Endometrium (tissue), 2 donors: ENCODE measurements around the gene VEPH1.

Source experiments
- FAIRE-seq: peaks from 2 replicates; lab custom pipeline; 2012; peaks lifted over from hg19 to GRCh38; lab: Jason Lieb, UNC
- donor health status: control.
- donor health status: control.

The VEPH1 gene

GRCh38 chr3:157429708-157430107, 73.5 kb downstream of the VEPH1 start:
- FAIRE-seq, result no peak

- no peak for FAIRE-seq
Observed at GRCh38 chr3:157428853-157429252, 74.4 kb downstream of the VEPH1 start.

- FAIRE-seq, result no peak
Observed at GRCh38 chr3:157427901-157428300, 75.3 kb downstream of the VEPH1 start.

GRCh38 chr3:157423337-157423736, 79.9 kb downstream of the VEPH1 start:
- no peak for FAIRE-seq

GRCh38 chr3:157420606-157421130, 82.5 kb downstream of the VEPH1 start:
- no peak for FAIRE-seq

- no peak for FAIRE-seq
Observed at GRCh38 chr3:157418104-157418503, 85.1 kb downstream of the VEPH1 start.

GRCh38 chr3:157417247-157417646, 86.0 kb downstream of the VEPH1 start:
- FAIRE-seq, result no peak

GRCh38 chr3:157416347-157417087, 86.7 kb downstream of the VEPH1 start:
- no peak for FAIRE-seq

GRCh38 chr3:157414861-157415260, 88.4 kb downstream of the VEPH1 start:
- no peak for FAIRE-seq

GRCh38 chr3:157412323-157412855, 90.8 kb downstream of the VEPH1 start:
- no peak for FAIRE-seq

GRCh38 chr3:157410945-157411344, 92.3 kb downstream of the VEPH1 start:
- no peak for FAIRE-seq

- FAIRE-seq, result no peak
Observed at GRCh38 chr3:157409516-157409915, 93.7 kb downstream of the VEPH1 start.

GRCh38 chr3:157408499-157409149, 94.6 kb downstream of the VEPH1 start:
- no peak for FAIRE-seq

GRCh38 chr3:157407769-157408168, 95.4 kb downstream of the VEPH1 start:
- FAIRE-seq, result no peak

GRCh38 chr3:157406394-157406793, 96.8 kb downstream of the VEPH1 start:
- no peak for FAIRE-seq

GRCh38 chr3:157405457-157405856, 97.8 kb downstream of the VEPH1 start:
- FAIRE-seq, result no peak

GRCh38 chr3:157404381-157404780, 98.8 kb downstream of the VEPH1 start:
- no peak for FAIRE-seq

- no peak for FAIRE-seq
Observed at GRCh38 chr3:157398598-157398997, 104.6 kb downstream of the VEPH1 start.

GRCh38 chr3:157394411-157394810, 108.8 kb downstream of the VEPH1 start:
- FAIRE-seq, result no peak

GRCh38 chr3:157393113-157393512, 110.1 kb downstream of the VEPH1 start:
- no peak for FAIRE-seq

GRCh38 chr3:157392104-157392503, 111.1 kb downstream of the VEPH1 start:
- FAIRE-seq, result no peak

- no peak for FAIRE-seq
Observed at GRCh38 chr3:157390713-157391515, 112.3 kb downstream of the VEPH1 start.

GRCh38 chr3:157388976-157389375, 114.2 kb downstream of the VEPH1 start:
- no peak for FAIRE-seq
